Stomach (tissue), 9 donors: Measurements from ENCODE around the gene PDGFRB. TPM values are rescaled to one million over a fixed set of nuclear protein-coding genes. Genes with fewer than 3 reads are reported as not detected.

Source experiments
- DNase-seq, 2 donors: peaks; one replicate each; pipeline versions ENCODE4 v3.0.0 to v3.0.0-alpha.2; 2013 to 2019
- H3K27ac ChIP-seq, 5 donors: fragments of 200-600 bp in 4 of 5; sonication (generic) in 4 of 5; one replicate each; pipeline ENCODE4 v1.5.1; 2013 to 2019; ENCODE audit warnings: mild to moderate bottlenecking in 1 of 5, moderate library complexity in 1 of 5
- H3K27me3 ChIP-seq, 3 donors: fragments of 200-600 bp; sonication (generic); one replicate each; pipeline ENCODE4 v1.5.1; 2017 to 2019; ENCODE audit warnings: mixed run types in 1 of 3
- H3K36me3 ChIP-seq, 4 donors: fragments of 200-600 bp; sonication (generic); 1 replicate in 3 of 4; 2 replicates in 1 of 4; pipeline ENCODE4 v1.5.1; 2016 to 2019
- H3K4me1 ChIP-seq, 4 donors: fragments of 200-600 bp; sonication (generic); one replicate each; pipeline ENCODE4 v1.5.1; 2016 to 2019
- H3K4me3 ChIP-seq, 4 donors: fragments of 200-600 bp; sonication (generic) in 3 of 4; one replicate each; pipeline ENCODE4 v1.5.1; 2016 to 2019; ENCODE audit warnings: mild to moderate bottlenecking in 1 of 4
- H3K9me3 ChIP-seq, 4 donors: fragments of 200-600 bp; sonication (generic); one replicate each; pipeline ENCODE4 v1.5.1; 2016 to 2019
- EP300 ChIP-seq: sonication (generic); formaldehyde crosslinking; IDR thresholded peaks from one replicate; pipeline ENCODE4 v1.6.1; 2017; ENCODE audit warnings: antibody characterized with exemption
- POLR2A ChIP-seq, 4 donors: fragments of 450-650 bp; IDR thresholded peaks; one replicate each; pipeline ENCODE4 v1.6.1; 2016; ENCODE audit warnings: antibody characterized with exemption in 4 of 4, control low read depth in 2 of 4, mild to moderate bottlenecking in 1 of 4, moderate library complexity in 1 of 4
- POLR2AphosphoS5 ChIP-seq, 3 donors: sonication (generic); formaldehyde crosslinking; IDR thresholded peaks; one replicate each; pipeline ENCODE4 v1.6.1; 2016; ENCODE audit warnings: antibody characterized with exemption in 3 of 3
- WGBS, 5 donors: extraction: QIAGEN DNeasy Blood & Tissue Kit in 3 of 5; methylation state at CpG; one replicate each; pipeline versions ENCODE4 v1.1.5 to v1.1.7; 2013 to 2018; 5-methylcytosine and 5-hydroxymethylcytosine counted together
- intact Hi-C: fragments of 100-400 bp; cut with DNase I; formaldehyde crosslinking; loops from one replicate; pipeline ENCODE4 v1.15.1; 2023; ENCODE audit warnings: low total_unique reads
- polyA plus RNA-seq, 3 donors: library from polyadenylated mRNA; stranded (reverse); fragments of 200-250 nt; gene quantifications; one replicate each; pipeline ENCODE4 v1.2.3, GENCODE V29; 2013
- total RNA-seq, 5 donors: library from RNA; depleted of rRNA; stranded (reverse); fragments of >200 nt; gene quantifications; one replicate each; pipeline versions ENCODE4 v1.1.0 to v1.2.3, GENCODE V29; 2014 to 2016
- TF ChIP-seq, protein P1 (sequence below), 7 experiments: fragments of 450-650 bp in 4 of 7; fragments of 200-600 bp in 3 of 7; sonication (generic) in 3 of 7; IDR thresholded peaks; one replicate each; pipeline ENCODE4 v1.5.1; 2016 to 2019; ENCODE audit warnings: antibody characterized with exemption in 7 of 7, control low read depth in 2 of 7, mild to moderate bottlenecking in 1 of 7
- donor health status: healthy with polysubstance abuse.
- donor health status: Bipolar disorder and iron deficiency.
- donor health status: healthy.

PDGFRB gene
- total and polyA plus RNA-seq, 8 donors: 4.7 to 71.2 (median 34.6) TPM

DNA sequence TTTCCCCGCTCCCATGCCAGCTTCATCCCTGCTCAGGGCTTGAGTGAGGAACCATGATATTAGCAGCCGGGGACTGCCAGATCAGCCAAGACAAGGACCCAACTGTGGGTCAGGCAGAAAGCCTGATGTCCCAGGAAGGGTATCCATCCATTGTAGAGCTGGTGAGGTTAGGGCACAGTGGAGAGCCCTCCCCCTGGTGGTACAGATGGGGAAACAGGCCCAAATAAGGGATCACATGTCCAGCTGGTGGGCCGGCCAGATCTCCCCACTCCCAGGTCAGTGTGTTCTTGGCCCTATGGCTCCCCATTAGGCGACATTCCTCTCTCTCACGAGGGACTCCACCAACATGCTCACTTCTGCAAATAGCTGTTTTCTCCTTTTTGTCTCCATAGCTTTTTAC, 19.9 kb upstream of the PDGFRB start:
- intact Hi-C loops: no loop called here
- TF ChIP-seq POLR2A (IDR thresholded peaks at IDR 0.05): no peak
- TF ChIP-seq, protein P1, sequence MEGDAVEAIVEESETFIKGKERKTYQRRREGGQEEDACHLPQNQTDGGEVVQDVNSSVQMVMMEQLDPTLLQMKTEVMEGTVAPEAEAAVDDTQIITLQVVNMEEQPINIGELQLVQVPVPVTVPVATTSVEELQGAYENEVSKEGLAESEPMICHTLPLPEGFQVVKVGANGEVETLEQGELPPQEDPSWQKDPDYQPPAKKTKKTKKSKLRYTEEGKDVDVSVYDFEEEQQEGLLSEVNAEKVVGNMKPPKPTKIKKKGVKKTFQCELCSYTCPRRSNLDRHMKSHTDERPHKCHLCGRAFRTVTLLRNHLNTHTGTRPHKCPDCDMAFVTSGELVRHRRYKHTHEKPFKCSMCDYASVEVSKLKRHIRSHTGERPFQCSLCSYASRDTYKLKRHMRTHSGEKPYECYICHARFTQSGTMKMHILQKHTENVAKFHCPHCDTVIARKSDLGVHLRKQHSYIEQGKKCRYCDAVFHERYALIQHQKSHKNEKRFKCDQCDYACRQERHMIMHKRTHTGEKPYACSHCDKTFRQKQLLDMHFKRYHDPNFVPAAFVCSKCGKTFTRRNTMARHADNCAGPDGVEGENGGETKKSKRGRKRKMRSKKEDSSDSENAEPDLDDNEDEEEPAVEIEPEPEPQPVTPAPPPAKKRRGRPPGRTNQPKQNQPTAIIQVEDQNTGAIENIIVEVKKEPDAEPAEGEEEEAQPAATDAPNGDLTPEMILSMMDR (IDR thresholded peaks at IDR 0.05): peak in 2 of 7 experiments; percentile 22 to 23
- no peak for TF ChIP-seq POLR2AphosphoS5 (IDR thresholded peaks at IDR 0.05)
- H3K27me3 ChIP-seq: peaks cover 0 to 6% (median 4%) of the 10 kb centered on the region in 3 donors
- H3K27ac ChIP-seq: no peak overlapping the region
- WGBS, 5 donors: 69 to 79% (median 75%) methylated on average over 5 of the region's 5 CpGs
- H3K4me1 ChIP-seq: peaks cover 0 to 12% (median 2%) of the 10 kb centered on the region in 4 donors
- no peaks in the 10 kb centered on the region for H3K36me3 ChIP-seq
- no peaks in the 10 kb centered on the region for H3K9me3 ChIP-seq
- no peak for DNase-seq
- H3K4me3 ChIP-seq: no peak overlapping the region

DNA sequence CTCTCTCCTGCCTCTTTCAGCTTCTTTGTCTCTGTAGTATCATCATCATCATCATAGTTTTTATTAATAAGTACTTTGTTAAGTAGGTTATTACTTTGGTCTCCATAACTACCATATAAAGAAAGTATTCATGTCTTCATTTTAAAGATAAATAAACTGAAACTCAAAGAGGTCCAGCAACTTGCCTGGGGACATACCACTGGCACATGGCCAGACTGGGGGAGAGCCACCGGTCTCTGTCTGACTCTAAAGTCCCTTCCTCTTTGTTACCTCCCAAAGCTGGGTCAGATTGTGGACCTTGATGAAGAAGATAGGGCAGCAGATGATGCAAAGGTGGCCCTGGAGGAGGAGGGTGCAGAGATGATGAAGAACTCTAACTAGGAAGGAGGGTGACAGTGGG, 19.4 kb upstream of the PDGFRB start:
- H3K4me1 ChIP-seq: peaks cover 0 to 7% (median 0%) of the 10 kb centered on the region in 4 donors
- H3K27ac ChIP-seq: no peak overlapping the region
- intact Hi-C loops: no loop called here
- TF ChIP-seq POLR2A (IDR thresholded peaks at IDR 0.05): no peak
- TF ChIP-seq, protein P1 (IDR thresholded peaks at IDR 0.05): no peak
- H3K27me3 ChIP-seq: peaks cover 0 to 11% (median 4%) of the 10 kb centered on the region in 3 donors
- 55 to 75% (median 64%) methylated on average over 1 of the region's 1 CpG for WGBS, 5 donors
- H3K4me3 ChIP-seq: no peak overlapping the region
- no peak for DNase-seq
- H3K9me3 ChIP-seq: no peaks in the 10 kb centered on the region
- H3K36me3 ChIP-seq: no peaks in the 10 kb centered on the region

DNA sequence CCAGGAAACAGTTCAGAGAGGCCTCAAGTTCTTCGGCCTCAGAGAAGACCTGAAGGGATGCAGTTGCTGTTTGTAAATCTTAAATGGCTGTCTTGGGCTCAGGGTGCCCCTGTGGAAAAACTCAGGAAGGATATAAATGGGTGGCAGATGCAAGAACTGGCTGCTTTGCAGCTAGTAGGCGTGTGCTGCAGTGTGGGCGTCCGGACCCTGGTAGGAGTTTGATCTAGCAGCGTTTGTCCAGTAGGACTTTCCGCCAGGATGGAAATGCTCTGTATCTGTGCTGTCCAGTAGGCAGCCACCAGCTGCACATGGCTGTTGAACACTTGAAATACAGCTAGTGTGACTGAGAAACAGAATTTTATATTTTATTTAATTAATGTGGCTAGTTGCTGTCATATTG, 18.6 kb upstream of the PDGFRB start:
- 83 to 91% (median 87%) methylated on average over 6 of the region's 6 CpGs for WGBS, 5 donors
- no peak for DNase-seq
- no peaks in the 10 kb centered on the region for H3K9me3 ChIP-seq
- intact Hi-C loops: no loop called here
- H3K4me3 ChIP-seq: no peak overlapping the region
- TF ChIP-seq EP300 (no peak), POLR2AphosphoS5 (IDR thresholded peaks at IDR 0.05) (no peak)
- peaks cover 0 to 19% (median 4%) of the 10 kb centered on the region in 3 donors for H3K27me3 ChIP-seq
- H3K4me1 ChIP-seq: no peaks in the 10 kb centered on the region
- H3K27ac ChIP-seq: no peak overlapping the region
- no peaks in the 10 kb centered on the region for H3K36me3 ChIP-seq

DNA sequence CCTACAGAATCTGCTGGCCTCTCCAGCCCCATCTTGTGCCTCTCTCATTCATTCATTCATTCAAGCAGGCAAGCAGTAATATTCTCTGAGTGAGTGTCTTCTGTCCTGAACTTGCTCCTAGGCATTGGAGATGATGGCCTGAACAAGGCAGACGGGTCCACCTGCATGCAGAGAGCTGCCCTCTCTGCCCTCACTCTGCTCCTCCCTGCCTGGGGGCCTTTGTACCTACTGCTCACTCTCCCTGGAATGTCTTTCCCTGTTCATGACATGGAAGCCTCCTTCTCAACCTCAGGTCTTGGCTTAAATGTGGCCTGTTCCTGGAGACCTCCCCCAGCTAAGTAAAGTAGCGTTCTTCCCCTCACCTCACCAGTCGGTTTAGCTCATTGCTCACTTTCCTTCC, 17.5 kb upstream of the PDGFRB start:
- no peak overlapping the region for H3K27ac ChIP-seq
- DNase-seq: no peak

DNA sequence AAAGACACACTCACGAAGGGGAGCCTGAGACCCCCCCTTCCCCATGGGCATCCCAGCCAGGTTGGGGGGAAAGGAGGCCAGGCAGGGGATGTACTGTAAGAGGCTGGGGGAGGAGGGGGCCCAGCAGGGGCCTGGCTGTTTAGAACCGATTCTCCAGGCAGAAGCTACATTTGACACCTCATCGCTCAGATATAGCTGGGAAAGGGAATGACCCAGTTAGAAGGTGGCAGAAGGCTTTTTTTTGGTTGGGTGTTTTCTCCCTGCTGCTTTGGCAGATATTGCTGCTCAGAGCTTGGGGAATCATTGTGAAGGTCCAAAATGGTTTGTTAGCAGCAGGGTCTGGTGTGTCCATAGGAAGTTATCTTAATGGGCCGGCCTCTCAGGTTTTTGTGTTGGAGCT, 16.9 kb upstream of the PDGFRB start:
- WGBS, 5 donors: 92 to 98% (median 95%) methylated on average over 4 of the region's 4 CpGs
- intact Hi-C loops: no loop called here
- Histone ChIP-seq H3K36me3 (no peaks in the 10 kb centered on the region), H3K27me3 (peaks cover 0 to 35% (median 10%) of the 10 kb centered on the region in 3 donors), H3K4me3 (no peak overlapping the region), H3K9me3 (no peaks in the 10 kb centered on the region), H3K27ac (no peak overlapping the region), H3K4me1 (no peaks in the 10 kb centered on the region)
- DNase-seq: no peak
- TF ChIP-seq EP300 (no peak), POLR2AphosphoS5 (IDR thresholded peaks at IDR 0.05) (no peak), POLR2A (IDR thresholded peaks at IDR 0.05) (no peak)
- TF ChIP-seq, protein P1 (IDR thresholded peaks at IDR 0.05): no peak

More for the DNA sequence above, 17.5 kb upstream of the PDGFRB start:
- TF ChIP-seq POLR2A (IDR thresholded peaks at IDR 0.05) (no peak), POLR2AphosphoS5 (IDR thresholded peaks at IDR 0.05) (no peak), EP300 (no peak)
- TF ChIP-seq, protein P1 (IDR thresholded peaks at IDR 0.05): no peak
- H3K4me1 ChIP-seq: no peaks in the 10 kb centered on the region
- H3K4me3 ChIP-seq: no peak overlapping the region
- H3K9me3 ChIP-seq: no peaks in the 10 kb centered on the region
- peaks cover 0 to 29% (median 4%) of the 10 kb centered on the region in 3 donors for H3K27me3 ChIP-seq
- H3K36me3 ChIP-seq: no peaks in the 10 kb centered on the region
- intact Hi-C loops: no loop called here
- WGBS, 5 donors: 51 to 68% (median 64%) methylated on average over 3 of the region's 3 CpGs
